GM18526 (cell line): ENCODE data around the gene CBR1.
A peak's percentile ranks its signal among the peaks of the same experiment; 100 is the strongest.

Experiments
- POLR2A ChIP-seq: IDR thresholded peaks from 3 replicates; pipeline ENCODE4 v1.6.1; 2011; ENCODE audit not compliant: insufficient read length; ENCODE audit errors: extremely low read depth

The CBR1 gene

GRCh38 chr21:36040389-36040788 is 29.4 kb upstream of the CBR1 start:
- TF ChIP-seq POLR2A: no peak

GRCh38 chr21:36041910-36042309 is 27.9 kb upstream of the CBR1 start:
- TF ChIP-seq POLR2A: no peak

GRCh38 chr21:36044056-36044455 is 25.8 kb upstream of the CBR1 start:
- no peak for TF ChIP-seq POLR2A

- TF ChIP-seq POLR2A: no peak
These were observed 23.8 kb upstream of the CBR1 start for GRCh38 chr21:36045993-36046392.

GRCh38 chr21:36047139-36047538 is 22.7 kb upstream of the CBR1 start:
- no peak for TF ChIP-seq POLR2A

GRCh38 chr21:36048357-36048756 is 21.5 kb upstream of the CBR1 start:
- no peak for TF ChIP-seq POLR2A

- TF ChIP-seq POLR2A: no peak
These were observed 16.7 kb upstream of the CBR1 start for GRCh38 chr21:36052860-36053714.

GRCh38 chr21:36053715-36054062 is 16.1 kb upstream of the CBR1 start:
- TF ChIP-seq POLR2A: no peak

- TF ChIP-seq POLR2A: no peak
These were observed 14.3 kb upstream of the CBR1 start for GRCh38 chr21:36055551-36055950.

- TF ChIP-seq POLR2A: no peak
These were observed 10.0 kb upstream of the CBR1 start for GRCh38 chr21:36059823-36060158.

- TF ChIP-seq POLR2A: peak; percentile 88
These were observed 9.5 kb upstream of the CBR1 start, which contains the start of gene SETD4 for GRCh38 chr21:36060159-36060921. TSS of gene SETD4 (minus strand) at chr21:36060526. CDS start at chr21:36058888, 1,638 bp downstream.

GRCh38 chr21:36061445-36061844 is 8.4 kb upstream of the CBR1 start:
- no peak for TF ChIP-seq POLR2A

- no peak for TF ChIP-seq POLR2A
These were observed 6.3 kb upstream of the CBR1 start for GRCh38 chr21:36063375-36064084.

- no peak for TF ChIP-seq POLR2A
These were observed 5.8 kb upstream of the CBR1 start for GRCh38 chr21:36064085-36064460.

- TF ChIP-seq POLR2A: no peak
These were observed 4.3 kb upstream of the CBR1 start for GRCh38 chr21:36065497-36066036.
